ENCODE measurements around the gene VPS13C.

GRCh38 chr15:62021991-62022600 lies 38.2 kb downstream of the VPS13C start:
- TF ChIP-seq, protein P1, sequence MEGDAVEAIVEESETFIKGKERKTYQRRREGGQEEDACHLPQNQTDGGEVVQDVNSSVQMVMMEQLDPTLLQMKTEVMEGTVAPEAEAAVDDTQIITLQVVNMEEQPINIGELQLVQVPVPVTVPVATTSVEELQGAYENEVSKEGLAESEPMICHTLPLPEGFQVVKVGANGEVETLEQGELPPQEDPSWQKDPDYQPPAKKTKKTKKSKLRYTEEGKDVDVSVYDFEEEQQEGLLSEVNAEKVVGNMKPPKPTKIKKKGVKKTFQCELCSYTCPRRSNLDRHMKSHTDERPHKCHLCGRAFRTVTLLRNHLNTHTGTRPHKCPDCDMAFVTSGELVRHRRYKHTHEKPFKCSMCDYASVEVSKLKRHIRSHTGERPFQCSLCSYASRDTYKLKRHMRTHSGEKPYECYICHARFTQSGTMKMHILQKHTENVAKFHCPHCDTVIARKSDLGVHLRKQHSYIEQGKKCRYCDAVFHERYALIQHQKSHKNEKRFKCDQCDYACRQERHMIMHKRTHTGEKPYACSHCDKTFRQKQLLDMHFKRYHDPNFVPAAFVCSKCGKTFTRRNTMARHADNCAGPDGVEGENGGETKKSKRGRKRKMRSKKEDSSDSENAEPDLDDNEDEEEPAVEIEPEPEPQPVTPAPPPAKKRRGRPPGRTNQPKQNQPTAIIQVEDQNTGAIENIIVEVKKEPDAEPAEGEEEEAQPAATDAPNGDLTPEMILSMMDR (IDR thresholded peaks at IDR 0.05; ENCODE audit: poor library complexity), result peak; percentile 15
- TF ChIP-seq EZH2 (IDR thresholded peaks at IDR 0.05; ENCODE audit: borderline replicate concordance), result no peak

All from hepatocyte (in vitro differentiated cells).